Fibroblast of skin of left quadriceps (primary cell): ENCODE measurements around the gene MINDY2.
A peak's percentile ranks its signal among the peaks of the same experiment; 100 is the strongest.
"Not testable (repeated sequence)": the region's sequence is repeated elsewhere in the genome, so short reads cannot be mapped to it uniquely, and the experiment has no call there.

Experiments
- DNase-seq, 2 experiments: peaks; one replicate each; pipeline ENCODE4 v3.0.0-alpha.2; 2013; ENCODE audit warnings: low read depth in 2 of 2

The MINDY2 gene

GRCh38 chr15:58823267-58823666 is 52.2 kb downstream of the MINDY2 start:
- not testable (repeated sequence) for DNase-seq

- DNase-seq: no peak
Measured at GRCh38 chr15:58830556-58830955, 59.5 kb downstream of the MINDY2 start.

GRCh38 chr15:58833681-58834426 is 62.8 kb downstream of the MINDY2 start:
- not testable (repeated sequence) for DNase-seq

GRCh38 chr15:58839485-58839884 is 68.4 kb downstream of the MINDY2 start:
- no peak for DNase-seq

- peak in 1 of 2 experiments; percentile 17 for DNase-seq
Measured at GRCh38 chr15:58840048-58840447, 68.9 kb downstream of the MINDY2 start.

- no peak for DNase-seq
Measured at GRCh38 chr15:58842713-58843396, 71.8 kb downstream of the MINDY2 start.

- DNase-seq: not testable (repeated sequence)
Measured at GRCh38 chr15:58851205-58851604, 80.1 kb downstream of the MINDY2 start.

- DNase-seq: no peak
Measured at GRCh38 chr15:58852347-58852746, 81.2 kb downstream of the MINDY2 start.

GRCh38 chr15:58854593-58854992 is 83.5 kb downstream of the MINDY2 start:
- no peak for DNase-seq

GRCh38 chr15:58856086-58856485 is 85.0 kb downstream of the MINDY2 start:
- peak; percentile 69 for DNase-seq

GRCh38 chr15:58856621-58857020 is 85.5 kb downstream of the MINDY2 start:
- not testable (repeated sequence) for DNase-seq

- no peak for DNase-seq
Measured at GRCh38 chr15:58862326-58862725, 91.2 kb downstream of the MINDY2 start.

- DNase-seq: peak in 1 of 2 experiments; percentile 4
Measured at GRCh38 chr15:58864602-58865424, 93.7 kb downstream of the MINDY2 start.

- DNase-seq: no peak
Measured at GRCh38 chr15:58865425-58865880, 94.4 kb downstream of the MINDY2 start.

GRCh38 chr15:58867926-58868325 is 96.8 kb downstream of the MINDY2 start:
- DNase-seq: no peak

GRCh38 chr15:58870451-58870850 is 99.3 kb downstream of the MINDY2 start:
- peak; percentile 34 to 55 for DNase-seq

- peak; percentile 34 to 37 for DNase-seq
Measured at GRCh38 chr15:58873267-58873666, 102.2 kb downstream of the MINDY2 start.

- no peak for DNase-seq
Measured at GRCh38 chr15:58875343-58875742, 104.2 kb downstream of the MINDY2 start.

- DNase-seq: no peak
Measured at GRCh38 chr15:58876306-58877106, 105.4 kb downstream of the MINDY2 start.

- DNase-seq: no peak
Measured at GRCh38 chr15:58877999-58878825, 107.1 kb downstream of the MINDY2 start.
